DOHH2 (cell line): ENCODE results near the gene TRHDE.

Experiments used
- H3F3A ChIP-seq: fragments of 200-600 bp; sonication (generic), shearing (Covaris generic); 2 replicates; pipeline ENCODE4 v1.6.0; 2016; ENCODE audit warnings: antibody characterized with exemption, mild to moderate bottlenecking; ENCODE audit not compliant: control insufficient read depth, insufficient read depth
- H3K27ac ChIP-seq: fragments of 200-600 bp; sonication (generic); 2 replicates; pipeline ENCODE4 v1.5.1; 2014; ENCODE audit warnings: low read depth, mild to moderate bottlenecking, low read length, moderate library complexity
- H3K27me3 ChIP-seq: fragments of 200-600 bp; sonication (generic); 2 replicates; pipeline ENCODE4 v1.6.1; 2014; ENCODE audit warnings: mild to moderate bottlenecking, low read length, mixed read lengths; ENCODE audit not compliant: control insufficient read depth
- H3K36me3 ChIP-seq: fragments of 200-600 bp; sonication (generic); 2 replicates; pipeline ENCODE4 v1.6.1; 2014; ENCODE audit warnings: mild to moderate bottlenecking, low read length, moderate library complexity, mixed read lengths; ENCODE audit not compliant: control insufficient read depth
- H3K4me1 ChIP-seq: fragments of 200-600 bp; sonication (generic); 2 replicates; pipeline ENCODE4 v1.6.1; 2014; ENCODE audit warnings: mild to moderate bottlenecking, low read length, mixed read lengths; ENCODE audit not compliant: control insufficient read depth
- H3K4me2 ChIP-seq: fragments of 200-600 bp; sonication (generic); 2 replicates; pipeline ENCODE4 v1.6.0; 2014; ENCODE audit warnings: mild to moderate bottlenecking, low read length, moderate library complexity
- H3K4me3 ChIP-seq: fragments of 200-600 bp; sonication (generic); 2 replicates; pipeline ENCODE4 v1.5.1; 2014; ENCODE audit warnings: mild to moderate bottlenecking, low read length, mixed read lengths
- H3K79me2 ChIP-seq: fragments of 200-600 bp; sonication (generic); 2 replicates; pipeline ENCODE4 v1.6.1; 2014; ENCODE audit warnings: mild to moderate bottlenecking, low read length, mixed read lengths; ENCODE audit not compliant: control insufficient read depth
- H3K9me2 ChIP-seq: fragments of 200-600 bp; sonication (generic); replicated peaks from 2 replicates; pipeline ENCODE4 v1.6.1; 2014; ENCODE audit warnings: mild to moderate bottlenecking, low read length, mixed read lengths; ENCODE audit not compliant: control insufficient read depth
- H3K9me3 ChIP-seq: fragments of 200-600 bp; sonication (generic); 2 replicates; pipeline ENCODE4 v1.6.1; 2014; ENCODE audit warnings: antibody characterized with exemption, low read length, mixed read lengths; ENCODE audit not compliant: control insufficient read depth, insufficient read depth
- H4K20me1 ChIP-seq: fragments of 200-600 bp; sonication (generic); 2 replicates; pipeline ENCODE4 v1.6.0; 2014; ENCODE audit warnings: low read depth, mild to moderate bottlenecking, antibody characterized with exemption, low read length, moderate library complexity; ENCODE audit not compliant: control insufficient read depth, insufficient read depth
- EZH2phosphoT487 ChIP-seq: fragments of 200-600 bp; sonication (generic); IDR thresholded peaks from 2 replicates; pipeline ENCODE4 v1.6.1; 2017; ENCODE audit warnings: borderline replicate concordance, mild to moderate bottlenecking, antibody characterized with exemption, low read length, moderate library complexity, mixed read lengths
- TF ChIP-seq, protein P1 (sequence below): fragments of 200-600 bp; sonication (generic); IDR thresholded peaks from one replicate; pipeline ENCODE4 v1.5.1; 2014; ENCODE audit warnings: antibody characterized with exemption, mild to moderate bottlenecking, low read depth, low read length; ENCODE audit not compliant: poor library complexity, severe bottlenecking

TRHDE gene

DNA sequence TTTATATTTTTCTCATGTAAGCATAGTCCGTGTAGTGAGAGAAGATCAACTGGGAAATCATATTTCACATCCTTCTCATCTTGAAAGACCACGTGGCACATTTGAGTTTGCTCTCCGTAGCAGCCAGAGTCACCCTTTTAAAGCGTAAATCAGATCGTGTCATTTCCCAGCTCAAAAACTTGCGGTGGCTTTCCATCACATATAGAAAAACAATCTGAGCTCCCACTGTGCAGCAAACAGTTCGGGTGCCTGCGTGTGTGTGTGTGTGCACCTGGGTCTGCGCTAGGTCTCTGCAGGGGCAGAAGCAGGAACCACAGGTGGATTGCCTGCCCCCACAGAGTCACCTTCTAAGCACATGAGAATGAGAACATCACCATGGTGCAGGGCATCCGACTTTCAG is 338.2 kb downstream of the TRHDE start:
- H3K4me1 ChIP-seq: no peaks in the 10 kb centered on the region
- no peak overlapping the region for H3K27ac ChIP-seq
- H3K36me3 ChIP-seq: no peaks in the 10 kb centered on the region
- no peaks in the 10 kb centered on the region for H3K79me2 ChIP-seq
- H3K27me3 ChIP-seq: no peaks in the 10 kb centered on the region
- TF ChIP-seq, protein P1, sequence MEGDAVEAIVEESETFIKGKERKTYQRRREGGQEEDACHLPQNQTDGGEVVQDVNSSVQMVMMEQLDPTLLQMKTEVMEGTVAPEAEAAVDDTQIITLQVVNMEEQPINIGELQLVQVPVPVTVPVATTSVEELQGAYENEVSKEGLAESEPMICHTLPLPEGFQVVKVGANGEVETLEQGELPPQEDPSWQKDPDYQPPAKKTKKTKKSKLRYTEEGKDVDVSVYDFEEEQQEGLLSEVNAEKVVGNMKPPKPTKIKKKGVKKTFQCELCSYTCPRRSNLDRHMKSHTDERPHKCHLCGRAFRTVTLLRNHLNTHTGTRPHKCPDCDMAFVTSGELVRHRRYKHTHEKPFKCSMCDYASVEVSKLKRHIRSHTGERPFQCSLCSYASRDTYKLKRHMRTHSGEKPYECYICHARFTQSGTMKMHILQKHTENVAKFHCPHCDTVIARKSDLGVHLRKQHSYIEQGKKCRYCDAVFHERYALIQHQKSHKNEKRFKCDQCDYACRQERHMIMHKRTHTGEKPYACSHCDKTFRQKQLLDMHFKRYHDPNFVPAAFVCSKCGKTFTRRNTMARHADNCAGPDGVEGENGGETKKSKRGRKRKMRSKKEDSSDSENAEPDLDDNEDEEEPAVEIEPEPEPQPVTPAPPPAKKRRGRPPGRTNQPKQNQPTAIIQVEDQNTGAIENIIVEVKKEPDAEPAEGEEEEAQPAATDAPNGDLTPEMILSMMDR: no peak
- TF ChIP-seq EZH2phosphoT487: no peak
- no peak overlapping the region for H3K4me3 ChIP-seq
- H4K20me1 ChIP-seq: no peaks in the 10 kb centered on the region
- H3F3A ChIP-seq: no peaks in the 10 kb centered on the region
- H3K9me3 ChIP-seq: no peaks in the 10 kb centered on the region
- H3K9me2 ChIP-seq: no peaks in the 10 kb centered on the region
- H3K4me2 ChIP-seq: no peak overlapping the region

DNA sequence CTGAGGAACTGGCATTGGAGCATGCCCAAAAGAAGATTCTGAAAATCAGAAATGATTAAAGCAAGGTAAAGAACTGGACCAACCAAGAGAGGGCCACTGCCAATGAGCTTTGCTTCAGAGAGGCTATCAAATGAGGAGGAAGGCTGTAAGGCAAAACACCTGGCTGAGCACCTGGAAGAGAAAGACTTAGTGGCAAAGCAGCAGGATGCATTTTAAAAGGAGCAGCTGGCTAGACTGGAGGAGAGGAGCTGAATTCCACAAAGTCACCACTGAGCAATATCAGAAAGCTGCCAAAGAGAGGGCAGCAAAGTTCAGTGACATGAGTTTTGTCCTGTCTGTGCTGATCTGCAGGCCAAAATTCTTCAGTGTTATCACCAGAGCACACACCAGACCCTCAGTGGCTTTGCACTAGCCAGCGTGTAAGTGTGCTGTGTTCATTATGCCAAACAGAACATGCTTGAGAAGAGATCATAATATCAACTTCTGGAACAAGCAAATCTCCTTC is 338.7 kb downstream of the TRHDE start:
- H3K27me3 ChIP-seq: no peaks in the 10 kb centered on the region

GRCh38 chr12:72612171-72612570 is 340.0 kb downstream of the TRHDE start:
- H3K36me3 ChIP-seq: no peaks in the 10 kb centered on the region
- no peaks in the 10 kb centered on the region for H3K27me3 ChIP-seq
- no peaks in the 10 kb centered on the region for H3K4me1 ChIP-seq
- H3F3A ChIP-seq: no peaks in the 10 kb centered on the region
- TF ChIP-seq, protein P1: no peak
- no peak for TF ChIP-seq EZH2phosphoT487
- no peaks in the 10 kb centered on the region for H3K9me3 ChIP-seq
- H4K20me1 ChIP-seq: no peaks in the 10 kb centered on the region
- no peak overlapping the region for H3K4me3 ChIP-seq
- no peak overlapping the region for H3K4me2 ChIP-seq
- H3K79me2 ChIP-seq: no peaks in the 10 kb centered on the region
- no peak overlapping the region for H3K27ac ChIP-seq
- no peaks in the 10 kb centered on the region for H3K9me2 ChIP-seq

More for the DNA sequence above, 338.7 kb downstream of the TRHDE start:
- no peaks in the 10 kb centered on the region for H3K4me1 ChIP-seq
- TF ChIP-seq EZH2phosphoT487: no peak
- TF ChIP-seq, protein P1: no peak
- no peaks in the 10 kb centered on the region for H3K9me3 ChIP-seq
- H4K20me1 ChIP-seq: no peaks in the 10 kb centered on the region
- no peak overlapping the region for H3K4me3 ChIP-seq
- no peak overlapping the region for H3K4me2 ChIP-seq
- H3F3A ChIP-seq: no peaks in the 10 kb centered on the region
- no peak overlapping the region for H3K27ac ChIP-seq
- no peaks in the 10 kb centered on the region for H3K79me2 ChIP-seq
- no peaks in the 10 kb centered on the region for H3K9me2 ChIP-seq
- H3K36me3 ChIP-seq: no peaks in the 10 kb centered on the region
